NCI-H2081 treated with DMSO at 0.1 percent for 48 hours (cell line): ENCODE results near the gene TNFAIP8L1.
"Not testable (repeated sequence)": the region's sequence is repeated elsewhere in the genome, so short reads cannot be mapped to it uniquely, and the experiment has no call there.

Experiments used
- DNase-seq: peaks from one replicate; lab custom pipeline; 2025; lab: John Stamatoyannopoulos, UW

Gene TNFAIP8L1

DNA sequence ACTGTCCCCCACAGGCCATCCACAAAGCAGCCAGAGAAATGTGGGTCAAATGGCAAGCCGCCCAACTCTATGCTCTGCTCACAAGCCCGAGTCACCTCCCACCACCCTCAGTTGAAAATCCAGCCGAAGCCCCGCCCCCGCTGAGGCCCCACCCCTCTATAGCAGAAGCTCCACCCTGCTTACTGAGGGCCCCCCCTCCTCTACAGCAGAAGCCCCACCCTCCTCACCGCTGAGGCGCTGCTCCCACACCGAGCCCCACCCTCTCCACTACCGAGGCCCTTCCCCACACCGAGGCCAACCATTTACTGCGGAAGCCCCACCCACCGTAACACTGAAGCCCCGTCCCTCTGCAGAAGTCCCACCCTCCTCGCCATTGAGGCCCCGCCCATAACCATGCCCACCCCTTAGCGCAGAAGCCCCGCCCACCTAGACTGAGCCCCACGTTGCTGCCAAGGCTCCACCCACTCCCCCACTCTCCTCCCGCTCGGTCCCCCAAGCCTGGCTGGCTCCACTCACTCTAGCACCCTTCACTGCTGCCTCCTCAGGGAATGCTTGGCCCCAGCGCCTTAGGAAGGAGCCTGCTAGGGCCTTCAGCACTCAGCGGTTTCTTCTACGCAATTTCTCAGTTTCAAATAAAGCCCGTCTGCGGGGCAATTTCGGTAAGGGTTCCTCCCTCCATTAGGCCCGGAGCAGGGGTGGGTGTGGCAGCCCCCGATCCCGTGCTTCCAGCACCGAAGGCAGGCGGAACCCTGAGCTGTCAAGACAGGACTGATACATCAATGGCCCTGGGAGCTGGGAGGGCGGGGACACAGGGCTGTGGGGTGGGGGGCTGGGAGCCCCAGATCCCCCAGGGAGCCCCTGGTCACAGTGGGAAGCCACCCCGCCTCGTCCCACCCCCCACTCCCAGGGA is 39.8 kb downstream of the TNFAIP8L1 start:
- DNase-seq, result no peak

DNA sequence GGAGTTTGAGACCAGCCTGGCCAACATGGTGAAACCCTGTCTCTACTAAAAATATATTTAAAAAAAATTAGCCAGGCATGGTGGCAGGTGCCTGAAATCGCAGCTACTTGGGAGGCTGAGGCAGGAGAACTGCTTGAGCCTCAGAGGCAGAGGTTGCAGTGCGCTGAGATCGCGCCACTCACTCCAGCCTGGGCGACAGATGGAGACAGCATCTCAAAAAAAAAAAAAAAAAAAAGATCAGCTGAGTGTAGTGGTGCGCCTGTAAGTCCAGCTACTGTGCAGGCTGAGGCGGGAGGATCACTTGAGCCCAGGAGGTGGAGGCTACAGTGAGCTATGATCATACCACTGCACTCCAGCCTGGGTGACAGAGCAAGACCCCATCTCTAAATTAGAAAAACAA is 40.7 kb downstream of the TNFAIP8L1 start:
- not testable (repeated sequence) for DNase-seq

DNA sequence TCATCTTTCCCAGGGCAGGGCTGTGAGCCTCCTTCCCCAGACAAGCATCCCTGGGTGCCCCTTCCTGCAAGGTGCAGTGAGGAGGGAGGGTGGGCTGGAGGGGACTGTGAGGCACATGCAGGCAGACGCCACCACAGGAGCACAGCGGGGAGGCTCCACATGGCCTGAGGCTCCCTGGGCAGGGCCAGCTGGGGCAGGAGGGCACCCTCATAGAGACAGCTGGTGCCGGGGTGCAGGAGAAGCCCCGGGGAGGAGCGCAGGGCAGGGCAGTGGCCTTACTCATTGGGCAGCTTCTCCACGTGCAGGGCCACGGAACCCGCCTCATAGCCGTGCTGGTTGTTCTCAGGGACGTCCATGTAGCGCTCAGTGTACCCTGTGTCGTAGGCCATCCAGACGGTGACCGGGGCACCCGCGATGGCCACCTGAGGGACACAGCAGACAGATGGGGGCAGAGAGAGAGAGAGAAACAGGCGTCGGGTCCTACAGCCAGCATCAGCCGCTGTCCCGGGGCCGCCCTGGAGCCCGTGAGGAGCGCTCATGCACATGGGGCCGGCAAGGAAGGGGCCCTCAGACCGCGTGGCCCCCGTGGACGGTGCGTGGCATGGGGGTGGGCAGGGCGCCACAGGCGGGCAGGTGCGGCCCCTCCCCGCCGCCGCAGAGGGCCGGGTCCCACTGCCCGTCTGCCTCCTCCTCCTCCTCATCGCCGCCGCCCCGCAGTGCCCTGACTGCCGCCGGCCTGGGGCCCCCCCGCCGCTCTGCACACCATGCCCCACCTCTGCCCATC is 43.3 kb downstream of the TNFAIP8L1 start:
- DNase-seq, result no peak

DNA sequence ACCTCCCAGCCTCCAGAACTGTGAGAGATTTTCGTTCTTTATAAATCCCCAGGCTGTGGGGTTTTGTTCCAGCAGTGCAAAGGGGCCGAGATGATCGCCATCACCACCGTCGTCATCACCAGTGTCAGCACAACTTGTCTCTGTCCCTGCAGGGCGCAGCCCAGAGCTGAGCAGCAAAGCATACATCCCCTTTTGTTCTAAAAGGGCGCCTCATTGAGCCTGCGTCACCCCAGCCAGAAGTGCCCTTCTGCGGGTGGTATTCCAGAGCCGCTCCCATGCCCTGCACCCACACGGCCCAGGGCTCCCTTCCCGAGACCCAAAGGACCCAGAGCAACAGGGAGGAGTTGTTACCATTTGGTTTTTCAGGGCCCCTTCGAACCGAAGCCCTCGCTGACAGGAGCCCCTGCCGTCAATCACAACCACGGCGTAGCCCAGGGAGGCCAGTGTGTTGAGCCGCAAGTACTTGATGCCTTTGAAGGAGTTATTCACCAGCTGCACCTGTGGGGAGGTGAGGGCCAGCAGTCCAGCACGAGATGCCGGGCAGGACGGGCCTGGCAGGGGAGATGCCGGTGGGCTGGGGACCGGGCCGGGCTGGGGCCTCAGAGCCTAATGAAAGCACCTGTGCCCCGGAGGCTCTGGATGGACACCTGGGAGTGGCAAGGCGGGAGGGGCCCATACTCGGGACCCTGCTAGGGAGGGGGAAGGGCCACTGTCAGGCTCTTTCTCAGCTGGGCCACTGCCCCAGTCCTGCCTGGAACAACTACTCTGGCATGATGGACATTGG is 45.2 kb downstream of the TNFAIP8L1 start:
- no peak for DNase-seq

DNA sequence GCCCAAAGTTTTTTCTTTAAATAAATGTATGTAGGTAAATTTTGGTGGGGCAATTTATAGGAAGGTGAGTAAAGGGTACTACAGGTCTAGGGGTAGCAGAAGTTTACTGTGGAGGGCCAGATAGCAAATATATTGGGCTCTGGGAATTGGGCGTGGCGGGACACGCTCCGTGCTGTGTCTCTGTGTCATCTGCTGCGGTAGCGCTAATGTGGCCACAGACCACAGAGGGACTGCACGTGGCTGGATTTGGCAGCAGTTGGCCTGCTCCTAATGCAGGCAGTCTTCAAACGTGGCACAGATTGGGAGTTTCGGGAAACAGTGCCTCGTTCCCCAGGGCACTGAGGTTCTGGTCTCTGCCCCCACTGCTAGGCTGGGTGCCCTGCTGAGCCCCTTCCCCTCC is 47.4 kb downstream of the TNFAIP8L1 start:
- DNase-seq, result no peak

DNA sequence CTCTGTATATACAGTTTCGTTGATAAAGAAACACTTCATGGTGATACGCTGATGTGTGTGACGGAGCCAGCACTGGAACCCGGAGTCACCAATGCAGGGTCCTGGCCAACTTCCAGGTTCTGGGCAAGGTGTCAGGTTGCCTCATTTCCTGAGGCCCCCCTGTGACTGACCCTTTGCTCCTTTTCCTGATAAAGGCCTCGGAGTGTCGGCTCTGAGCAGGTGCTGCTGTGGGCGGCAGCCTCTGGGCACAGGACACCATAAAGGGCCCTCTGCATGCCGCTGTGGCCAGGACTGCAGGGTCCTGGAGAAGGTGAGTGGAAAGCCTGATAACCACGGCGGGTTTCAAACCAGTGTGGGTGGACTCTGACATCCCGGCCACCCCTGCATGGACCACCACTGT is 48.1 kb downstream of the TNFAIP8L1 start:
- DNase-seq, result no peak

DNA sequence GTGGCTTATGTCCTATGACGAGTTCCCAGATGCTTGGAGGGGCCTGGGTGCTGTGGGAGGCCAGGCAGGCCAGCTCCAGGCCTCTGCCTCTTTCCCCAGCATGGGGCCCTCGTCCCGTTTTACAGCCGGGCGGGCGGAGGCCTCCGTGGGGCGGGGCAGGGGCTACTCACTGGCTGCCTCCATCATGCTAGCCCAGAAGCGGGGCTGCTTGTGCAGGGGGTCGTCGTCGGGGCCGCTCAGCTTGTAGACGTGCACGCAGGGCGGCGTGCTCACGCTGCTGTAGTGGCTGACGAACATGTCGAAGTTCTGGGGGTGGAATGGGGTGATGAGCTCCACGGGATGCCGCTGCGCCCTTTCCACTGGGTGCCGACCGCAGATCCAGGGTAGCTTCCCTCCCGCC is 49.3 kb downstream of the TNFAIP8L1 start:
- no peak for DNase-seq

DNA sequence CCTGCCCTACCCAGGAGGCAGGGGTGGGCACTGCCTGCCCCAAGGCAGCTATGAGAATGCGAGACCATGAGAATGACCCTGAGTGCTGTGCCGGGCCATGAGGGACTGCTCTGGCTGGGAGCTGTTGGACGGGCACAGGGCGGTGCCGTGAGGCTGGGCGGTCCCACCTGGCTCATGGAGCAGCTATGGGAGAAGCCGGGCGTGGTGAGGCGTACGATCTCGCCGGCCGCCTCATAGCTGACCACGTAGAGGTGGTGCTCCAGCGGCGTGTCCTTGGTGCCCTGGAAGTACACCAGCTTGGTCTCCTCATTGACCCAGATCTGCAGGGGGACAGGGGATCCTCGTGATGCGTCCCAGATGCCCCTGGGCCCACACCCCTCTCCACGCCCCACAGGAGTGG is 50.1 kb downstream of the TNFAIP8L1 start:
- DNase-seq, result no peak

DNA sequence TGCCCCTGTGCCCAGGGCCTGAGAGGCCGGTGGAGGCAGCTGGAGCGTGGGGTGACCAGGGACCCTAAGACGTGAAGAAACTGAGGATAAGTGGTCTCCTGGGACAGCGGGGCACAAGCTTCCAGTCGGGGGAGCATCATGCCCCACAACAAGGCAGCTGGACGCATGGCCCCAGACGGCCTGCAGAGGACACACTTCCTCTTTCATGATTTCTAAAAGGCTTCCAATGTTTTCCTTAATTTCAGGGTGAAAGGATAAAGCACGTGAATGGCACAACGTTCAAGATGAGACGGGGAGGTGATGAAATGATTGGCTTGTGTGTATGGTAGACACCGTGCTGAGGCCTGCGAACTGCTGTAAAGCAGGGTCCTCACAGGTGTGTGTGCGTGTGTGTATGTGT is 51.0 kb downstream of the TNFAIP8L1 start:
- DNase-seq, result no peak

DNA sequence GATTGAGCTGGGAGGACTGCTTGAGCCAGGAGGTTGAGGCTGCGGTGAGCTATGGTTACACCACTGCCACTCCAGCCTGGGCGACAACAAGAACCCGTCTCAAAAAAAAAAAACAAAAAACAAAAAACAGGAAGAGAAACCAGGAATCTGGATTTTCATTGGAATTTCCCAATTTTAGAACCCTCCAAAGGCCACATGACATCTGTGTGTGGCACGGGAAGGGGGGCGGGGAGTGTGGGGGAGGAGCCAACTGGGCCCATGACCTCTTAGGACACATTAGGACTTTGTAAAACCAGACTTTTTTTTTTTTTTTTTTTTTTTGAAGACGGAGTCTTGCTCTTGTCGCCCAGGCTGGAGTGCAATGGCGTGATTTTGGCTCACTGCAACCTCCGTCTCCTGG is 52.1 kb downstream of the TNFAIP8L1 start:
- no peak for DNase-seq

DNA sequence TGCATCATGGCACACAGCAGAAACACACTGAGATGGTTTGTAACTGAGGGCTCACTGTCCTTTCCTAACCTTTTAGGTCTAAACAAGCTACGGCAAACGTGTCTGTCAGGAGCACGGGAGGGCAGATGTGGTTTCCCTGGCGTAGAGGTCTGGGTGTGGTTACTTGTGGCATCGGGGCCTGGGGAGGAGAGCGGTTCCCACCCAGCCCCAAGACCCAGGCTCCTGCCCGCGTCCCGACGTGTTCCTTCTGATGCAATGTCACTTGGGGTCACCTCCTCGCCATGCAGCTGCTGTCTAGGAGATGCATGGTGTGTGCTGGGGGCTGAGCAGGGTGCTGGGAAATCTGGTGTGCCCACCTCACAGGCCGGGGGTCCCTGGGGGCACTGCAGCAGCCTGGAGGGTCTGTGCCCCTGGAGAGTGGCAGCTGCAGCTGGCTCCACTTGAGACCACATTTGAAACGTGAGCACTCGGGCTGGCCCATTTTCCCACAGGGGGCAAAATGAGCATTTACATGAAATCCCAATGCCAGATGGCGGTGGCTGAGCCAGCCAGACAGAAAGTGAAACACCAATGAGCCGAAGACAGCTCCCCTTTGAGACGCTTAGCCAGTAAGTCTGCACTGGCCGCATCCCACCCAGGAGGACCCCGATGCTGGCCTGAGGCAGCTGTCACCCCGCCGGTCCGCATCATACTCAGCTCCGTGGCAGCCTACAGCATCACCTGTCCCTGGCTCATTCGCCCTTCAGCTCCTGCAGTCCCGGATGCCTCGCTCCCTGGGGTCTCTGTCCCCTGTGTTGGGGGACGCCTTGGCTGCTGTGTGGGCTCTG is 53.1 kb downstream of the TNFAIP8L1 start:
- no peak for DNase-seq

DNA sequence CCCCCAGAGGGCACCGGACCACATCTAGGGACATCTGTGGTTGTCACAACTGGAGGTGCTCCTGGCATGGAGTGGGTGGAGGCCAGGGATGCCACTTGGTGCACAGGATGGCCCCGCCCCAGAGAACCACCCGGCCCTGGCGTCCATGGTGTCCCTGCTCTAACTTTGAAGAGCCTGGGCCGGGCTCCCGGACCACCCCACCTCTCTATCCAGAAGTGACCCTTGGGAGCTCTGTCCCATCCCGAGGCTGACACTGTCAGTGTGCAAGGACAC is 53.7 kb downstream of the TNFAIP8L1 start:
- no peak for DNase-seq

DNA sequence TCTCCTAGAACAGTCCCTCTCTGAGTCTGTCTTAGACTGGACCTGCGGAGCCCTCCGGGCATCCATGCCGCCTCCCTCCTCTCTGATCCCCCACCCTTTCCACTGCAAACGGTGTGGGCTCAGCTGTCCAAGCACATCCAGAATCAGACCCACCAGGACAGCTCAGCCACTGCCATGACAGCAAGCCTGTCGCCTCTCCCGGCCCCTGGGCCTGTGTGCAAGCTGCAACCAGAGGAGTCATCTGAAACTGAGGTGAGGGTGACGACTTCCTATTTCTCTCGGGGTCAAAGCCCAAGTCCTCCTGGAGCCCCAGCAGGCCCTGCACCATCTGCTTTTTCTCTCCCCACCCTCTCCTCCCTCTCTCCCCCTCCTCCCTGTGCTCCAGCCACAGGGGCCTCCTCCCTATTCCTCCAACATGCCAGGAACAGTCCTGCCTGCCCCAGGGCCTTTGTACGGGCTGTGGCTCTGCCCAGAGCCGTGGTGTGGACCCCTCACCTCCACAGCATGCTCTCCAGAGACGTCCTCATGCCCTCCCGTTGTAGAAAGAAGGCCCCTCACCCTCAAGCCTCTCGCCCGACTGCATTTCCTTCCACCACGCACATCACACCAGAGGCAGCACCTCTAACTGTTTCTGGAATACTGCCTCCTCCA is 54.3 kb downstream of the TNFAIP8L1 start:
- DNase-seq, result no peak

DNA sequence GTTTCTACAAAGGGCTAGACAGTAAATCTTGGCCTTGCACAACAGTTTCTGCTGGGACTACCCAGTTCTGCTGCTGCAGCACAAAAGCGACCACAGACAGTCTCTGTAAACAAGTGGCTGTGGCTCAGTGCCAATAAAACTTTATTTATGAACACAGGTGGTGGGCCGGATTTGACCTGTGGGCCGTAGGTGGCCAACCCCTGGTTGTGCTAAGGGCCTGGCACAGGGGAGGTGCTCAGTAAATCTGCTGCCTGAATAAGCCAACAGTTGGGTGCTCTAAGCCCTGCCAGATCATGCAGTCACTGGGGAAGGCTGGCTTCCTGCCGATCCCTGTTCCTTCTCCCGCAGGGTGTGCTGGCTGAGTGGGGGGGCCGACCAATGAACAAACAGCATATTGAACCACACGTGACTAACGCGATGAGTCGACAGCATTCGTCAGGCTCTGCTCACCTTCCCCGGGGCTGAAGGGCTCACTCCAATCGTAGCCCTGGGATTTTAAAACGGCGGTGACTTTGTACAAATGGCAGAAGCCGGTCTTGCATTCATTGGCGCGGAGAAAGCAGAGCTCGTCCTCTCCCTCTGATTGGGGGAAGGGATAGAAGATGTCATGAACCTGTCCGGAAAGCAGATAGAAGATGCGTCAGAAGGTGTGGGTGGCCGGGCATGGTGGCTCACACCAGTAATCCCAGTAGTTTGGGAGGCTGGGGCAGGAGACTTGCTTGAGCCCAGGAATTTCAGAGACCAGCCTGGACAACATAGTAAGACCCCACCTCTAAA is 55.1 kb downstream of the TNFAIP8L1 start:
- DNase-seq, result no peak

DNA sequence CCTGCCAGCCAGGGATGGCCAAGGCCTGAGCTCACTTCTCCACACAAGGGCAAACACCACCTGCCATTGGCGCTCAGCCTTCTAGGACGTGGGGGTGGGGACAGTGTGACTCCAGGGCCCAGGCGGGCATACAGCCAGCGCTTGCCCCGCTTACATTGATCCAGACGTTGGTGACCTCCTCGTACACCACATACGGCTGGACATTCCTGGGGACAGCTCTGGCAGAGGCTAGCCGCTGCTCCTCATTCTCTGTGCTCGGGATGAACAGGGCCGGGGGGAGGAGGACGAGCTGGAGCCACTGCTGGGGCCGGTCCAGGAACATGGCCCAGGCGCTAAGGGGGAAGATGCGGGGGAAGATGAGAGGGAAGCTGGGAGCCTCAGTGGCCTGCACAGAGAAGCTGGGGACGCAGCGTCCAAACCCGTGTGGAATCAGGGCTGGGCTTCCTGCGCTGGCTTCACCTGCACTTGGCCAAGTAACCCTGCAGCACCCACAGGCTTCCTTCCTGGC is 56.0 kb downstream of the TNFAIP8L1 start:
- no peak for DNase-seq

DNA sequence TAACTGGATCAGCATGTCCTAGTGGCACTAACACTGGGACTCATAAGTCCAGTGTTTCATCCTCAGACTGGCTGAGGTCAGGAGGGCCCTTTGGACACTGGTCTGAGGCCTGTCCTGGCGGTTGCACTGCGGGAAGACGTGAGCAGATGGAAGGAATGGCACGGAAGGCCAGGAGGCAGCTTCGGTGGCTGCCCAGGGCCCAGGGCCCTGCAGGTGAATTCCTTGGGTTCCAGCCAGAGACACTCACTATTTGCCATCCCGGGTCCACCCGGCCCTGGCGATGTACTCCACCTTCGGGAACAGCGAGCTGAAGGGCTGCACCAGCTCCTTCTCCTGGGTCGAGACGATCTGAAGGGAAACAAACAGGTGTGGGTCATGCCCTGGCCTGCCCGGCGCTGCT is 58.0 kb downstream of the TNFAIP8L1 start:
- DNase-seq, result no peak

DNA sequence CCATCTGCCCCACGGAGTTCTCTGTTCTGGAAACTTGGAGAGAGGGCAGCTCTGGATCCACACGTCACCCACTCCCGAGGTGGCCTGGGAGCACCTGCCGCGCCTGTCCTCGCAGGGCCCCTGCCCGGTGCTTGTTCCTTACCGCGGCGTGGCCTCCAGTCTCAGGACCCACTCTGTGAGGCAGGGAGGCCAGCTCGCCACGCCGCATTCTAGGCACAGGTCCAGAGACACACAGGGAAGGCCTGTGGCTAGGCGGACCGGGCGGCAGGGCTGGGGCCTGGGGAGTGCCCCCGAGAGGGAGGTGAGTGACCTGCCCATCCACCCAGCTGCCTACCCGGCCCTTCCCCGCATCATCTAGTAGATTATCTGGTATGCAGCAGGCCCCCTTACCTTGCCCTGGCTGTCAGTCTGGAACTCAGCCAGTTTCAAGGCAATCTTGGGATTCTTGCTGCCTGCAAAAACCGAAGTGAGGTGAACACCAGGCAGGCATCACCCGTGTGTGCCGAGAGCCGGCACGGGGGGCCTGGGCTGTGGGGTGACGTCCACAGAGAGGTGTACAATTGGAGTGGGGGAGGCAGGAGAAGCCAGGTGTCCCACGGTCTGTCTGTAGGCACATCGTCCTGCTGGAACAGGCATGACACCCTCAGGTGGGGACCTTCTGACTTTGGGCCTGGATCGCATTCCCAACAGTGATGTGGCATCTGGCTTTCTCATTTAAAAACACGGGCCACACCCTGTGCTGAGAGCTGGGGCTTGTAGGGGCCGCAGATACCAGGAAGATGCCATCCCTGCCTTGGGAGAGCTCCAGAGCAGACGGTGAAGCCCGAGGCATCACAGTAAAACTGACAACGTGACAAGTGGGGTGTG is 60.7 kb downstream of the TNFAIP8L1 start:
- no peak for DNase-seq

DNA sequence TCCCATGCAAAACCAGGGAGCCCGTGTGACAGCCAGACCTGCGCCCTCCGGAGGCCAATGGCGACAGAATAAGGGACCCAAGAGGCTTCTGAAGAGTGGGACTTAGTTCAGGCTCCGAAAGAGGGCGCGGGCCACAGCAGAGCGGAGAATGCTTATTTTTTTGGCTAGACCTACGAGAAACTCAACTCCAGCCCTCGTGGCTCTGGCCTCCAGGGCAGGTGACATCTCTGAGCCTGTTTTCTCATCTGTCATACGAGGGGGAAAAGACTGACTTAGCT is 61.3 kb downstream of the TNFAIP8L1 start:
- DNase-seq, result no peak

DNA sequence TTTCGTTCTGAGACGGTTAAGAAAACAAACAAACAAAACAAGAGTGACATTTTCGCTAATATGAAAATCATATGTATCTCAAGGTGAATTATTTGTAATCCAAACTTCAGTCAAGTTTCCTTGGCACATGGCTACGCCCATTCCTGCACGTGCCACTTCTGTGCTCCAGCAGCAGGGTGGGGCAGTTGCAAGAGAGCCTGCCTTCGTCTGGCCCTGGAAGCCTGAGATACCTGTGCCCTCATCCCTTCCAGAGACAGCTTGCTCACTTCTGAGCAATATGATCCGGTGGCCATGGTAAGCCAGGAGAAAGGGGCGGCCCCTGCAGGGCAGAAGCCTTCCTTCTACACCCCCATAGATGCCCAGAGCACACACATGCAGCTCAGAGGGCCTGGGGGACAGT is 62.2 kb downstream of the TNFAIP8L1 start:
- no peak for DNase-seq

DNA sequence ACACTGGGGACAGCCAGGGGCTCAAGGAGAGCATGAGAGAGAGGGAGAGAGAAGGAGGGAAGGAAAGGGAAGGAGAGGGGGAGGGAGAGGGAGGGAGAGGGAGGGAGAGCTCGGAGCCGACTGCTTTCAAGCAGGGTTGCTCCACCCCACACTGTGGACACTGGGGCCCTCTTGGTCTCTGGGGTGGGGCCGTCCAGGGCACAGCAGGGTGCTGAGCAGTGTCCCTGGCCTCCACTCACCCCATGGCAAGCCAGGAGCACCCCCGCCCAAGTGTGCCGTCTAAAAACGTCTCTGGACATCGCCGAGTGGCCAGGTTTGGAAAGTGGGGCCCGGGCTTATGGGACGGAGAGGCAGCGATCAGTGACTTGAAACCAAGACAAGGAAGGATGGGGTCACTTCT is 63.4 kb downstream of the TNFAIP8L1 start:
- no peak for DNase-seq
